HG02938 (cell line): ENCODE data around the gene CYTL1.
"Not testable (repeated sequence)": the region's sequence is repeated elsewhere in the genome, so short reads cannot be mapped to it uniquely, and the experiment has no call there.

Experiments
- ATAC-seq: cut with Tn5 transposase; IDR thresholded peaks from one replicate; pipeline ENCODE4 v1.9.1; 2021; ENCODE audit warnings: mild to moderate bottlenecking, moderate library complexity; ENCODE audit not compliant: unreplicated experiment

Gene CYTL1

GRCh38 chr4:5003918-5004317 lies 15.3 kb downstream of the CYTL1 start:
- ATAC-seq = no peak

GRCh38 chr4:5003372-5003857 lies 15.8 kb downstream of the CYTL1 start:
- ATAC-seq = no peak

GRCh38 chr4:5001641-5002040 lies 17.6 kb downstream of the CYTL1 start:
- not testable (repeated sequence) for ATAC-seq

DNA sequence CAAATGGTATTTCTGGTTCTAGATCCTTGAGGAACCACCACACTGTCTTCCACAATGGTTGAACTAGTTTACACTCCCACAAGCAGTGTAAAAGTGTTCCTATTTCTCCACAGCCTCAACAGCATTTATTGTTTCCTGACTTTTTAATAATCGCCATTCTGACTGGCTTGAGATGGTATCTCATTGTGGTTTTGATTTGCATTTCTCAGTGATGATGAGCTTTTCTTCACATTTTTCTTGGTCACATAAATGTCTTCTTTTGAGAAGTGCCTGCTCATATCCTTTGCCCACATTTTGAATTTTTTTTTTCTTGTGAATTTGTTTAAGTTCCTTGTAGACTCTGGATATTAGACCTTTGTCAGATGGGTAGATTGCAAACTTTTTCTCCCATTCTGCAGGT lies 22.3 kb downstream of the CYTL1 start:
- ATAC-seq = not testable (repeated sequence)

GRCh38 chr4:4995908-4996265 lies 23.4 kb downstream of the CYTL1 start:
- no peak for ATAC-seq

DNA sequence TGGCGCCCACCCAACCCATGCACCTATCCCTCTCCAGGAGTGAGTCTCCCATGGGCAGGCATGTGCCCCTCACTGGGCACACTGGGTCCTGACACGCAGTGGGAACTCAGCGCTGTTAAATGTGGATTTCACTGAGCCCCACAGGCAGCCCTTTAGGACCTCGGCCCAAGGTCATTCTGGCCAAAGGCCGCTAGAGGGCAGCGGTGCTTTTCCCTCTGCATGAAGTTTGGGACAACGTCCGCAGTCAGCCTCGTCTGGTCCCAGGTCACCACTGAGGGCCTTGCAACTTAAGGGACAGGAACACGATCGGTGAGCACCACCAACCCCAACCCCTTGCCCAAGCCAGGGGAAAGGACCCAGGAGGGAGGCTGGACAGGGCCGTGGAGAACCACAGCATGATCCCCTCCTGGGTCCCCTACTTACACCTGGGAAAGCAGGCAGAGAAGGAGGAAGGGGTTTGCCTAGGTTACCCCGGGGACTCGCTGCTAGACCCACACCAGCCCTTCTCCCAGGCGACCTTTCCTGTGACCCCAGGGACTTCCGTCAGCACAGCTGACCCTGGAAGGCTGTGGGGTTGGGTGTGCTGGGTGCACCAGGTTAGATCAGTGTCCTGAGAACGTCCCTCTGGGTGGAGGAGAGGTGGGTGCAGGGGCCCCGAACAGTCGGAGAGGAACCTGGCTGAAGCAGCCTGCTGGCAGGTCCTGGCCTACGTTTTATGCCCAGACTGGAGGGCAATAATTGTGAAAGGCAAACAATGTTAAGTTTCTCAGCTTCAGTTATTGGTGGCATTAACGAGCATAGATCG lies 24.0 kb downstream of the CYTL1 start:
- no peak for ATAC-seq

GRCh38 chr4:4994312-4995097 lies 24.8 kb downstream of the CYTL1 start:
- no peak for ATAC-seq

DNA sequence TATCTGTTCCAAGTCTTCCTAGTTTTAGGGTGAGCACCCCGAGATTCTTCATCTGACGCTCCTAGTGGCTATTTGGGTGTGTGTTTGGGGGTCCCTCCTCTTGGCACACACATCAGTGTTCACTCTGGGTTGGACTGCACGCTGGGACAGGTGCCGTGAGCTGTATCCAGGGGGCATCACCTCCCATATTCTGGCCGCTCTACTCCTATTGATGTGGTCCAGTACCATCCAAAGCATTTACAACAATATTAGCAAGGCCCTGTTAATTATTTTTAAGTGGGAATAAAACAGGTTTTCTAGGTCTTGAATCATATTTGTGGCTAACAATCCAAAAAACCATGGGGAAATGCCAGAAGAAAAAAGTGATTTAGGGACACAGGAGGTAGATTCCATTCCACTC lies 26.4 kb downstream of the CYTL1 start:
- no peak for ATAC-seq

DNA sequence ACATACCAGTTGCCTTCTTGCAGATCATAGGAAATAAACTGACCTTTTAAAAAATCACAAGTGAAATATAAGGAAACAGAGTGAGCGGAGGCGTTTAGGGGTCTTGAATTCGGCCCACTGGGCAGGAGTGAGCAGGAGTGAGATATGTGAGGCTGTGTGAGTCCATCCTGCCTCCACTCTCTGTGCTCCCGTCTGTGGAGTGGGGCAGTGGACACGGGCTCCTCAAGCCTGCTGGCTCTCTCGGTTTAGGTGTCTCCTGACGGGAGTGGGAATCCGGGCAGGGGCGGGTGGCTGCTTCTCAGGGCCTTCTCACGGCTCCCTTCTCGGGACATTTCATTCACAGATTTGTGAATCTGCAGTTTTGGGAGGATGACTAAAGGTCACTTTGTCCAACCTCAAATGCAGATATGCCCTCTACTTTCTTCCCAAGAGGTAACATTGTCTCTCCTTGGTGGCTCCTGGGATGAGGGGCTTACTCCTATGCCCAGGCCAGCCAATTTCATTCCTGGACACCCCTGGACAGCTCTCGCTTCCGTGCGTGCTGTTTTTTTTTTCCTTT lies 27.6 kb downstream of the CYTL1 start:
- no peak for ATAC-seq

GRCh38 chr4:4990857-4991540 lies 28.3 kb downstream of the CYTL1 start:
- no peak for ATAC-seq

GRCh38 chr4:4990329-4990728 lies 28.9 kb downstream of the CYTL1 start:
- ATAC-seq = no peak

- ATAC-seq = no peak
These were observed 30.1 kb downstream of the CYTL1 start for GRCh38 chr4:4989083-4989622.

- ATAC-seq = no peak
These were observed 31.6 kb downstream of the CYTL1 start for GRCh38 chr4:4987656-4988055.

DNA sequence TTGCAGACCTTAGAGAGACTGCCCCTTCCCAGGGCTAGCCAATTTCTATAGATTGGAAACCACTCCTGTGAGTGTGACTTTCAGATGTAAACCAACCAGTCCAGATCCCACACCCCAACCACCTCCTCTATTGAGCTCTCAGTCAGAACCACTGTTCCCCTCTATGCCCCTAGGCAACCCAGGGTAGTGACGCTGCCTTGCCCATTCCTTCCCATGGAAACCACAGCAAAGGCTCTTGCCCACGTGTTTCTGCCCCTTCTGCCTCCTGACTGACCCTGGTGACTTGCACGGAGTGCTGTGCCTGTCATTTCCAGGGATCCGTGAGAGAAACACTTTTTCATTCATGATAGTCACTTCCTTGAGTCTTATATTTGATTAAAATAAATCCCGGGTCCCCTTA lies 32.4 kb downstream of the CYTL1 start:
- ATAC-seq = no peak

- no peak for ATAC-seq
These were observed 33.4 kb downstream of the CYTL1 start for GRCh38 chr4:4985844-4986243.

DNA sequence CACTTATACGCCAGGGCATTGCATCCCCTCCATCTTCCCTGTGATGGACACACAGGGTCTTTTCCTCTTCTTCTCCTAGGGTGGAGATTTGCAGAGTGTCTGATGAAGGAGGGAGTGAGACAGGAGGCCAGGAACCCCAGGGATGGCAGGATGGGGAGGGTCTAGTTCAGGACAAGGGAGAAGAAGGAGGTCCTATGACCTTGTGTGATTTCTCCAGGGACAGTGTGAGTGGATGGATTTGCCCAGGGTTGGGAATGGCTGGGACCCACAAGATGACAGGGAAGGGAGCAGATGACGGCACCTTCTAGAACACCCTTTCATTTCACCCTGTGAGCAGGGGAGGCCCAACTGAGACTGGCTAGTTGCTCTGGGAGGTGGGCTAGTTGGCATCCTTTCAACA lies 34.2 kb downstream of the CYTL1 start:
- ATAC-seq = no peak

DNA sequence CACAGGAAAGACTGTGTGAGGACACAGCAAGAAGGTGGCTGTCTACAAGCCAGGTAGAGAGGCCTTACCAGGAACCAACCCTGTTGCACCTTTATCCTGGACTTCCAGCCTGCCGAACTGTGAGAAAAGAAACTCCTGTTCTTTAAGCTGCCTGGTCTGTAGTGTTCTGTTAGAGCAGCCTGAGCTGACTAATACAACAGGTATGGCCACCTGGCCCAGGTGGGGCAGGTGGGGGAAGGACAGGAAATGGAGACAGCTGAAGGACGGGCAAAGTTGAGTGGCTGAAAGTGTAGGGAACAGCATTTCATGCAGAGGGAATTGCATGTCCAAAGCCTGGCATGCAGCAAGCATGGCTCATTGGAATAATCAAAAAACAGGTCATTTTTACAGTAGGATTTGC lies 35.1 kb downstream of the CYTL1 start:
- no peak for ATAC-seq

- ATAC-seq = no peak
These were observed 37.4 kb downstream of the CYTL1 start for GRCh38 chr4:4981827-4982226.

GRCh38 chr4:4981427-4981826 lies 37.8 kb downstream of the CYTL1 start:
- no peak for ATAC-seq

DNA sequence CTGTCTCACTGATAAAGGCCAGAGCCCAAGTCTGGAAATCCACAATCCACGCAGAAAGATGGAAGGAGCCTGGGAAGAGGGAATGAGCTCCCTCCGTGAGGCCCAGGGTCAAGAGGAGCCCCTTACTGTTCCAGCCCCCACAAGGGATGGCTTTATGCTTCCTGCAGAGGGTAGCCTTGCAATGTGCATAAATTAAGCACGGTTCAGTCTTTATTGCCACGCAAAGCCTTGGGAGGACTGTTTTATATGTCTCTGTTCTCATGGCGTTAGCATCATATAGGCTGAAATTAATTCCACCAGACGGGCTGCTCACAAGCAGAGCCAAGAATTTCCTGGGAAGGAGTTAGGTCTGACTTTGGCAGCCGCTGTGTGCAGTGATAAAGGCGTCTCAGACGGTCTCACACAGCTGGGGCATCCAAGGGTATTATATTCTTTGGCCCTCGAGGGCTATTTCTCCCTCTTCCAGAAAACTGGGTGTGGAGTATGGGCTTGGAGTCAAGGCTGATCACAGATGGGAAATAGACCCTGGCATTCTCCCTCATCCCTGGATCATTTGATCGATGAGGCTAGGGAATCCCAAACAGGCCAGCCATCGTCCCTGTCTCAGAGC lies 38.5 kb downstream of the CYTL1 start:
- no peak for ATAC-seq

GRCh38 chr4:4979971-4980370 lies 39.3 kb downstream of the CYTL1 start:
- ATAC-seq = no peak
